Measurements from ENCODE around the gene OTX1.

The OTX1 gene

GRCh38 chr2:63093502-63093901 is 42.9 kb downstream of the OTX1 start:
- no peak for TF ChIP-seq REST (IDR thresholded peaks at IDR 0.05; ENCODE audit: insufficient read depth in 1 of 2, low read depth in 2 of 2, low read length in 2 of 2)
- TF ChIP-seq SIN3A (IDR thresholded peaks at IDR 0.05; ENCODE audit: borderline replicate concordance, insufficient read depth, low read length) = no peak
- no peak for TF ChIP-seq TAF1 (IDR thresholded peaks at IDR 0.05; ENCODE audit: borderline replicate concordance, insufficient read depth, low read length)
- TF ChIP-seq POLR2AphosphoS5 (IDR thresholded peaks at IDR 0.05; ENCODE audit: low read depth, low read length) = no peak
- no peak for TF ChIP-seq FOXP2 (optimal IDR thresholded peaks at IDR 0.05; ENCODE audit: borderline replicate concordance, extremely low read depth, extremely low read length, insufficient read depth)

- TF ChIP-seq REST (IDR thresholded peaks at IDR 0.05; ENCODE audit: insufficient read depth in 1 of 2, low read depth in 2 of 2, low read length in 2 of 2) = no peak
- TF ChIP-seq FOXP2 (optimal IDR thresholded peaks at IDR 0.05; ENCODE audit: borderline replicate concordance, extremely low read depth, extremely low read length, insufficient read depth) = no peak
These were observed 45.9 kb downstream of the OTX1 start for GRCh38 chr2:63096491-63096890.

- TF ChIP-seq FOXP2 (optimal IDR thresholded peaks at IDR 0.05; ENCODE audit: borderline replicate concordance, extremely low read depth, extremely low read length, insufficient read depth) (no peak), SIN3A (IDR thresholded peaks at IDR 0.05; ENCODE audit: borderline replicate concordance, insufficient read depth, low read length) (no peak), POLR2AphosphoS5 (IDR thresholded peaks at IDR 0.05; ENCODE audit: low read depth, low read length) (no peak), REST (IDR thresholded peaks at IDR 0.05; ENCODE audit: insufficient read depth in 1 of 2, low read depth in 2 of 2, low read length in 2 of 2) (no peak), TAF1 (IDR thresholded peaks at IDR 0.05; ENCODE audit: borderline replicate concordance, insufficient read depth, low read length) (no peak)
These were observed 48.4 kb downstream of the OTX1 start for GRCh38 chr2:63099032-63099431.

GRCh38 chr2:63101954-63102353 is 51.3 kb downstream of the OTX1 start:
- no peak for TF ChIP-seq SIN3A (IDR thresholded peaks at IDR 0.05; ENCODE audit: borderline replicate concordance, insufficient read depth, low read length)
- TF ChIP-seq POLR2AphosphoS5 (IDR thresholded peaks at IDR 0.05; ENCODE audit: low read depth, low read length) = no peak
- TF ChIP-seq FOXP2 (optimal IDR thresholded peaks at IDR 0.05; ENCODE audit: borderline replicate concordance, extremely low read depth, extremely low read length, insufficient read depth) = no peak
- no peak for TF ChIP-seq TAF1 (IDR thresholded peaks at IDR 0.05; ENCODE audit: borderline replicate concordance, insufficient read depth, low read length)
- no peak for TF ChIP-seq REST (IDR thresholded peaks at IDR 0.05; ENCODE audit: insufficient read depth in 1 of 2, low read depth in 2 of 2, low read length in 2 of 2)

- TF ChIP-seq POLR2AphosphoS5 (IDR thresholded peaks at IDR 0.05; ENCODE audit: low read depth, low read length) (no peak), REST (IDR thresholded peaks at IDR 0.05; ENCODE audit: insufficient read depth in 1 of 2, low read depth in 2 of 2, low read length in 2 of 2) (no peak), TAF1 (IDR thresholded peaks at IDR 0.05; ENCODE audit: borderline replicate concordance, insufficient read depth, low read length) (no peak)
These were observed 53.9 kb downstream of the OTX1 start for GRCh38 chr2:63104482-63104881.

Data from PFSK-1 (cell line).